Endometrial microvascular endothelial cells (primary cell): ENCODE data around the gene RGMA. TPM values are rescaled to one million over a fixed set of nuclear protein-coding genes. Genes with fewer than 3 reads are reported as not detected.

Experiments used
- in situ Hi-C: cut with HindIII; loops from 2 replicates; pipeline ENCODE4 v1.10.0; 2017; ENCODE audit warnings: low sequenced_read_pairs, low pct_unique_long_range_greater_than_20kb; ENCODE audit errors: inconsistent ontology term
- total RNA-seq: library from RNA; depleted of rRNA; stranded (reverse); fragments of >200 nt; gene quantifications from one replicate; pipeline ENCODE4 v1.2.3, GENCODE V29; 2015; ENCODE audit errors: inconsistent ontology term

Gene RGMA
- total RNA-seq, 1 donor from 2014 or later: not detected

DNA sequence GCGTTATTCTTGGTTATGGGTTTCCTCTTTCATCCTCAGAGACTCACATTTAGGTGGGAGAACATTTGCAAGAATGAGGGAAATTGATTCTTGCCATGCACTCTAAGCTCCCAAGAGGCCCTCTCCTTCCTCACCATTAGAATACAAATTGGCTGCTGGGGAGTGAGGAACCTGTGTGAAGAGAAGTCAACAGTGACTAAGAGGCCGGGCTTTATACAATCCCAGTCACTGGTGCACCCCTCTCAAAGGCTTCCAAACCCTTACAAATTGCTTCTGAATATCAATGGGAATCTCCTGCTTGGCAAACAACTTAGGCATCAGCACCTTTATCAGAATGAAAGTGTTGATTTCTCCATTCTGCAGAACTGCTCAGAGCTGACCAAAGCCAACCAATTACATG is 16.5 kb upstream of the RGMA start:
- in situ Hi-C loops: no loop called here

GRCh38 chr15:93103823-93104222 is 14.8 kb upstream of the RGMA start:
- in situ Hi-C loops: no loop called here

- in situ Hi-C loops: no loop called here
Observed at GRCh38 chr15:93102211-93102610, 13.2 kb upstream of the RGMA start.

GRCh38 chr15:93093765-93094164 is 4.8 kb upstream of the RGMA start:
- in situ Hi-C loops: no loop called here

- in situ Hi-C loops: no loop called here
Observed at GRCh38 chr15:93091465-93091864, 2.5 kb upstream of the RGMA start.

DNA sequence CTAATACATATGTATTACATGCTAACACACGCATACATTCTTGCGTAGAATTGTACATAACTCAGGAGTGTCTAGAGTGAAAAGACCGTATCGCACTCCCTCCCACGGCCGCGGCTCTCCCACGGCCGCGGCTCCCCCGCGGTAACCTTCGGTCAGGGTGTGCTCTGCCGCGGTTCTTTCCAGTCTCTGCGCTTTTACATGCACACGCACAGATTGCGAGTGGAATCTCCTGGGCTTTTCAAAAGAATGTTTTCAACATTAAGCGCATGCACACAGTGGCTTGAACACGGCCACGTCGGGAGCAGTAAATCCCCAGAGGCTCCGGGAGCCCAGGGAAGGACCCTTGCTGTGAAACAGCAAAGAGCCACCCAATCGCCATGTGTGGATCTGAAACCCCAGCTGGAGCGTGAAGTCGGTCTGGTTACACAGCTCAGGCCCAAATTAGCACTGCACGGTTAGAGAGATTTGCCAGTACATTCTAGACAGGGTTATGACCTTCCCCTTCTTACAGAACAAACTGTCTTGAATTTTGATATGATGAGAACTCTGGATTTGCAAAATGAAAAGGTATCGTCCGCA is 805 bp upstream of the RGMA start:
- in situ Hi-C loops: no loop called here

DNA sequence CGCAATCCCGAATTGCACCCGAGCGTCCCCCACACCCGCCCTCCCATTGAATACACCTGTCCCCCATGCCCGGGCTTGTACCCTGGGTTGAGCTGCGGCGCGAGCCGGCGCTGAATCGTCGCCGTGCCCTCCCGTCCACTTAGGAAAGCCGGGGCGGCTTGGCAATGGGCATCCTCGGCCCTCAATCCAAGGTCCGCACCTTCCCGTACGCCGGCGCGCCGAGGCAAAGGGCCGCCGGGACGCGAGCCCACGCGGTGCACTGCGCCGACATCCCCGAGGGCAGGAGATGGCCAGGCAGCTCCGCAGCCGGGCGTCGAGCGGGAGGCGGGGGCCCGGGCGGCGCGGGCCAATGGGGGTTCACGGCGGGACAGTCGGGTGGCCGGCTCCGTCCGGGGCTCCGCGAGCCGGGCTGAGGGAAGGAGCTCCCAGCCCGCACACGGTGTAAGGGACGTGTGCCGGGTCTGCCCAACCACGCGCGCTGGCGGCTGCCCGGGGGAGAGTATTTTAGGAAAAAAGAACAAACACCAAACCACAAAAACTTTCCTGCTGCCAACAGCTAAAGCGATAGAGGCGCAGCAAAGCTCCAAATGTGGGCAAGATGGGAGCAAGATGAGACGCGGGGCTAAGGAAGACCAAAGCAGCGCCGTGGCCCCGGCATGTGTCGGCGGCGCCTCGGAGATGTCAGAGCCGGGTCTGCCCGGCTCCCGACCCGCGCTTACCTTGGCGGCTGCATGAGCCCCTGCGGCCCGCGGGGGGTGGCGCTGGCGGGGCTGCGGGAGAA is 621 bp downstream of the RGMA start:
- in situ Hi-C loops: no loop called here

- in situ Hi-C loops: no loop called here
Observed at GRCh38 chr15:93087825-93088199, 1.2 kb downstream of the RGMA start.

DNA sequence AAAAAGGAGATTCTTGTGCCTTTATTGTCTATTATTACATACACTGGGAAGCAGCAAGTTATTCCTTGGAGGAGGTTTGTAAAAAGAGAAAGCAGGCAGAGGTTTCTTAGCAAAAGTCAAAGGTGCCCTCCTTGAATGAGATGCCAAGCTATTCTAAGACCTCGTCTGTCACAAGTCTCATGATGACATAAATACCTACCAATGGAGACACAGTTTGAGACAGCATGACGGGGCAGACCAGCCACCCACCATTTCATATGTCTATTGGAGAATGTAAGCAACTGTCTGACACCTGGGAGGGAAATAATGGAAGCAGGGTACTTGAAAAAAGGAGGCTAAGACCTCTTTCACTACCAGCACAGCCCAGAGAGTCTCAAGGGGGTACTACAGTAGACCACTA is 2.2 kb downstream of the RGMA start:
- in situ Hi-C loops: no loop called here

DNA sequence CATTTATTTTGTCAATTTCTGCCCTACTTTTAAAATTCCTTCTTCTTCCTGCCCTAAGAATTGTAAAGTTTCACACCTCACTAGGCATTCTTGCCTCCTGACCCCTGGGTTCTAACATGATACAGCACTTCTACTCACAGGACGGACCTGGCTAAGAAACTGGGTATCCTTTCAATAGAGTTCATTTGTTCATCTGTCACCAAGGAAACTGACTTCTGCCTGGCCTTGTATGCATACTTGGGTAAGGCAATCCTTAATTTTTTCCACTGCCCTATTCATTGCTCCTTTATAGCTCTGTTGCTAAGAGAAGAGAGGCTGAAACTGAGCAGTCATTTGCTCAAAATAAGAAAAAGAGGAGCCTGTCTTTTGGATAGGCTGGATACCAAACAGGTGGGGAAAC is 3.3 kb downstream of the RGMA start:
- in situ Hi-C loops: no loop called here

DNA sequence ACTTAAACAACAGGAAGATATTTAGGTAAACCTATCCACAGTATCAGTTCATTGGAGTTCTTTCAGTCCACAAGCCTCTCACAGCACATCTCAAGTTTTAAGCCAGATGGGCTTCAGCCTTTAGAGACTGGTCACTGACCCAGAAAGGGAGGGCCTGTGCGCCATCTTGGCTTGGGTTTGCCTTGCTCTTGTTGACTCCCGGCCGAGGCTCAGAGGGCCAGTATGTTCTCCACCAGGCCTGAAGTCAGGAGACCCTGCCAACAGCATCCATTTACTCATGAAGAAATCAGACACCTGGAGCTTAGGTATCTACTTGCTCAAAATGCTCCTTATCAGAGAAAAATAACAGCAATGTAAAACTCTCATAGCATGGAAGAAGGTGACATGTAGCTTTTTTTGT is 6.2 kb downstream of the RGMA start:
- in situ Hi-C loops: no loop called here

GRCh38 chr15:93081399-93081798 is 7.6 kb downstream of the RGMA start:
- in situ Hi-C loops: no loop called here

DNA sequence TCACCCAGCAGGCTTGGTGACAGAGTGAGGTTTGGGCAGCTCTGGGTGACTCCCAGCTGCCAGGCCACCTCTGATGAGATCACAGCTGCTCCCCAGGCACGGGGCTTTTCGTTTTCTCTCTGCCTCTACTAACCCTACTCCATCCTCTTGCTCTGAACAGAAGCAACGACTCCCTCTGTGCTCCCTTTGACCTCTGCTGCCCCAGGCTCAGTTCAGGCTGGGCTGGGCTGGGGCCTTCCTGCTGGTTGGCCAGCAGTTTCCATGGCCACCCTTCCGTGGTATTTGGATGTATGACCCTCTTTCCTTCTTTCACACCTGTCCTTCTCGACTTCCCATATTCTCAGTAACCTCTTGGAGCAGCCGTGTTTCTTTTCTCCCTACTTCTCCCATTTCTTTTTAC is 8.6 kb downstream of the RGMA start:
- in situ Hi-C loops: no loop called here

DNA sequence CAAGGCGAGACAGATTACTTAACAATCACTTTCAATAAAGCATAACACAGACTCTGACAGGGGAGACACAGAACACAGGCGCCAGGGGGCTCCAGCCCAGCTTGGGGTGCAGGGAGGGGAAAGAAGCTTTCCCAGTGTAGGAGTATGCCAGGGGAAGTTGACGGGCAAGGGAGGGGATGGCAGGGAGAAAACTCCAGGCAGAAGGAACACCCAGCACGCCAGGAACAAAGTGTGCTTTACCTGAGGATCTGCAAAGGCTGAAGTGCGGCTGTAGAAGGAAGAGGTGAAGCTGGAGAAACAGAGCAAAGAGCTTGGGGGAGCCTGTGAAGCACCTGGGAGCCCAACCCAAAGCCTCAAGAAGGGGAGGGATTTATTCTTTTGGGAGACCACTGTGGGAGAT is 12.1 kb downstream of the RGMA start:
- in situ Hi-C loops: no loop called here

- in situ Hi-C loops: no loop called here
Observed at GRCh38 chr15:93076217-93076616, 12.8 kb downstream of the RGMA start.

DNA sequence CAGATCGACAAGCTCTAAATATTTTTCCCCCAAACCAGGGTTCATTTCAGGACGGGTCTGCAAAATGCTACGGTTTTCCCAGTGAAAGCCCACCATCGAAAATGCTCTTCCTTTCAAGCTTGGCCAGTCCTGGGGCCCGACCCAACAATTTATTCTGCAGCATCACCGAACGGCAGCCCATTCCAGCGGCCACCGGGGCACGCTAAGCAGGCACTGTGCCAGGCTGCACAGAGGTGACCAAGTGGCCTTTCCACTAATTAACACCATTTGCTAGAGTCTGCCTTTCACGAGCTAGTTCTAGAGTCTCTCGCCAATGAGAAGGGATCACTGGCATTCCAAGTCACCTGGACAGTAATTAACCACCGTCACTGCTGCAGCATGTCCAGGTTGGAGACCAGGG is 14.4 kb downstream of the RGMA start:
- in situ Hi-C loops: no loop called here

DNA sequence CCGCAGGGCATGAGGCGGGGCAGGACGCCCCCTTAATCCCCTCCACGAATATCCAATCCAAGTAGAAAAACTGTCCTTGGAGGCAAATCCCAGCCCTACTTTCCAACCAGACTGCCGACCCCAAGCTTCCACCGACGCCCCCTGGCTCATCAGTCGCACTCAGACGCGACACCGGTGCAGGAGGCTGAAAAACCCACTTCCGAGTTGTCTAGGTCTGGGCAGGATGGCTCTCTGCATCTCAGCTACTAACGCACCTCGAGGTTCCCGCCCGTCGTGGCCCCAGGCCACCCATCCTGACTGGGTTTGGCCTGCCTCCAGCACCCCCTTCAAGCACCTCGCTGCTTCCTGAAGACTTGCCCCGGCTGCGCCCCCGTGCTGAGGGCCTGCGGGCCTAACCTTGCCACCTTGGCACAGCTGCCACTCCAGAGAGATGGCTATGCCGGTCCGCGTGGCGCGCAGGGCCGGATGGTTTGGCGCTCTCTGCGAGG is 15.5 kb downstream of the RGMA start:
- in situ Hi-C loops: no loop called here

GRCh38 chr15:93072411-93073394 is 16.3 kb downstream of the RGMA start:
- in situ Hi-C loops: no loop called here

DNA sequence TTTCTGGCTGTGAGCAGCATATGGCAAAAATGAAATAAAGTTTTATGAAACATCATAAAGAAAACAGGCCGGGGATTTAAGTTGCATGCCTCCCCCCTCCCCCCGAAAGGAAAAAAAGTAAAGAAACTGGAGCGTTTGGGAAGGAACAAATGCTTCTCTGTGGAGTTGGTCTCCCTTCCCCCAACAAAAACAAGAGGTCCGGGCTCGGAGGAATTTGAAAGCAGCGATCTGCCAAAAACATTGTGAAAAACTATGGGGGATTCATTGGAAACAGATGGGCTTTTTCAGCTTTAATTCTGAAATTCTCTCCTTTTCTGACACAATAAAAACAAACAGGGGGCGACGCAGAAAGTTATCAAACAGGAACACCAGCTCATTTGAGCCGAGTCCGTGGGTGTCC is 17.0 kb downstream of the RGMA start:
- in situ Hi-C loops: no loop called here
